ENCODE data around the gene DDAH1.

DNA sequence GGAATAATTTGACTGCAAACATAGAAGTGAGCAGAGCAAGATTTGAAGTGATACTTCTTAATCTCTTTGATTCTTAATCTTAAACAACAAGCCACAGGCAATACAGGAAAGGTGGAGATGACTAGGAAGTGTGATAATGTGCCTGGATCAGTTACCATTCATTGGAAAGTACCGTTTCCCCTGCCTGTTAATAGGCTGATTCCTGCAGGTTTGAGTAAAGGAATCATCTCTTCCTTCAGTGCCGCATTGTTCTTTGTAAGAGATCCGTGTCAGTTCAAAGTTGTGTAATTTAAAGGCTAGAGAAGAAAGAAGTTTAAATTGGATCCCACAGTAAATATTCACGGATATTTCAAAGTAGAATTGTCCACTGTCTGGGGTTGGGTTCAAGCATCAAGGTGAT is 145.0 kb downstream of the DDAH1 start:
- TF ChIP-seq GATA2 (IDR thresholded peaks at IDR 0.05; ENCODE audit: low read depth, low read length) = no peak
- TF ChIP-seq GATA3 (IDR thresholded peaks at IDR 0.05; ENCODE audit: low read depth, low read length) = no peak
